HG03565 (cell line): ENCODE measurements around the gene ESYT1.

ENCODE experiments used
- ATAC-seq: cut with Tn5 transposase; IDR thresholded peaks from one replicate; pipeline ENCODE4 v1.9.1; 2021; ENCODE audit warnings: mild to moderate bottlenecking, moderate library complexity; ENCODE audit not compliant: unreplicated experiment

Gene ESYT1

GRCh38 chr12:56128670-56129205 is 671 bp downstream of the ESYT1 start:
- no peak for ATAC-seq

DNA sequence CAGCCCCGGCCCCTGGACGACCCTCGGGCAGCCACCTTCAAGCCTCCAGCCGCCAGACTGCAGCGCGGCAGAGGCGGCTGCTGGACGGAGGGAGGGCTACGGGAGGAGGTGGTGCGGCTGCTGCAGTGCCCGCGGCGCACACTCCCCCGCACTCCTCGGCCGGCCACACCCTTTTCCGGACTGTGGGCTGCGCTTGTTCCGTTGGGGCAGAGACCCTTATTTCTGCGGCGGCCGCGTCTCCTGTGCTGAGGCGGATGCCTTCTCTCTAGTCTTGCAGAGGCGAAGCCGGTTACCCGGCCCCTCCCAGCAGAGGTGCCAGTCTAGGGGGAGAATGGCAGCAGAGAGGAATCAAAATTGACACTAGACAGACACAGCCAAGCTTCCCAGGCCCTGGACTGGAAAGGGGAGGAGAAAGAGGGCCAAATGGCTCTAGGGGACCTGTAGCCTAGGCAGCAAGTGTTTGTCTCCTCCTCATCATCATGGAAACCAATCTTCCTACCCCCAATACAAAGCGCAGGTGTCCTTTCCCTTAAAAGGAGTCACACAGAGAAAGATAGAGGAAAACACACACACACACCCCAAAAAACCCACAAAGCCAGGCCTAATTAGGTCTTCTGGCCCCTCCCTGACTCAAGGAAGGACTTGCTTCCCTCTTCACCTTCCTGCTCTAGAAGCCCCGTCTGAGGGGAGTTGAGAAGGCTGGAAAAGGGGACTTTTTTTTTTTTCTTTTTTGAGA is 1.3 kb downstream of the ESYT1 start:
- ATAC-seq: no peak

GRCh38 chr12:56129942-56130495 is 2.0 kb downstream of the ESYT1 start:
- ATAC-seq: no peak

DNA sequence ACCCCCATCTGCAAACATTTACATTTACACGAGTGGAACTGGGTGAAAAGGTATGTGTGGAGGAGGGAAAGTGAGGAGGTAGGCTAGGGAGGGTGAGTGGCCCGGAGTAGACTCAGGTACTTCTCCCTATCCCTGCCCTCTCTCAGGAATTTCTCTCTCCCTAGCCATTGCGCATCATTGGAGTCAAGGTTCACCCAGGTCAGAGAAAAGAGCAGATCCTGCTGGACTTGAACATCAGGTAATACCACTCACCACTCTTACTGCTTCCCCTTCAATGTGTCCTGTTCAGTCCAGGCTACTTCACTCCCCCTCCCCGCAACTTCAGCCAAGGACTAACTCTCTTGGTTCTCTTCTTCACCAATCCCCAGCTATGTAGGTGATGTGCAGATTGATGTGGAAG is 2.8 kb downstream of the ESYT1 start:
- no peak for ATAC-seq

DNA sequence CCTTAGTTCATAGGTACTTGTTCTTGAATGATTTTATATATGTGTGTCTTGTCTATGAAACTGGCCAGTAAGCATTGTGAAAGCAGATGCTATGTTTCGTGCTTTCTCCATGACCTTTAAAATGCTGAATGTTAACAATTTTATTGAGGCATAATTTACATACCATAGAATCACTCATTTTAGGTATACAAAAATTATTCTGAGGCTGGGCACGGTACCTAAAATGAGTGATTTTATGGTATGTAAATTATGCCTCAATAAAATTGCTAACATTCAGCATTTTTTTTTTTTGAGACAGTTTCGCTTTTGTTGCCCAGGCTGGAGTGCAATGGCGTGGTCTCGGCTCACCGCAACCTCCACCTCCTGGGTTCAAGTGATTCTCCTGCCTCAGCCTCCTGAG is 6.8 kb downstream of the ESYT1 start:
- ATAC-seq: no peak

GRCh38 chr12:56137853-56138571 is 9.9 kb downstream of the ESYT1 start:
- ATAC-seq: no peak

- no peak for ATAC-seq
Measured at GRCh38 chr12:56141946-56142784, 14.1 kb downstream of the ESYT1 start.

- no peak for ATAC-seq
Measured at GRCh38 chr12:56143217-56143616, 15.2 kb downstream of the ESYT1 start.

DNA sequence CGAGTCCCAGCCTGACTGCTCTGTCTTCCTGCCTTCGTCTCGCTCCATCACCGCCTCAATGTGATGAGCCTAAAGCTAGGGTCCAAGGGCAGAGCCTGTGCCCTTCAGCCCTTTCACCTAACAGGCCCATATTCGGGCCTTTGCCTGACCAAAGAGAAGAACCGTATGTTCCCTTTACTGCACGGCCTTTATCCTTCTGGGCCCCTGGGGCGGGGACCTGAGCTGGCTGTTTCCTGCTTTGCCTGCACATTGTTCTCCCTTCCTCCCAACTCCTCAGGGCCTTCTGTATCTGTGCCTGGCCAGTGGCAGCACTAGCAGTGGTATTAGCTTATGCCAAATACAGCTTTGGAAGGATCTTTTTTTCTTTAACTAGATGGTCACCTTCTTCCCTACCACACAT is 15.8 kb downstream of the ESYT1 start:
- no peak for ATAC-seq

GRCh38 chr12:56145217-56145616 is 17.1 kb downstream of the ESYT1 start:
- ATAC-seq: no peak

DNA sequence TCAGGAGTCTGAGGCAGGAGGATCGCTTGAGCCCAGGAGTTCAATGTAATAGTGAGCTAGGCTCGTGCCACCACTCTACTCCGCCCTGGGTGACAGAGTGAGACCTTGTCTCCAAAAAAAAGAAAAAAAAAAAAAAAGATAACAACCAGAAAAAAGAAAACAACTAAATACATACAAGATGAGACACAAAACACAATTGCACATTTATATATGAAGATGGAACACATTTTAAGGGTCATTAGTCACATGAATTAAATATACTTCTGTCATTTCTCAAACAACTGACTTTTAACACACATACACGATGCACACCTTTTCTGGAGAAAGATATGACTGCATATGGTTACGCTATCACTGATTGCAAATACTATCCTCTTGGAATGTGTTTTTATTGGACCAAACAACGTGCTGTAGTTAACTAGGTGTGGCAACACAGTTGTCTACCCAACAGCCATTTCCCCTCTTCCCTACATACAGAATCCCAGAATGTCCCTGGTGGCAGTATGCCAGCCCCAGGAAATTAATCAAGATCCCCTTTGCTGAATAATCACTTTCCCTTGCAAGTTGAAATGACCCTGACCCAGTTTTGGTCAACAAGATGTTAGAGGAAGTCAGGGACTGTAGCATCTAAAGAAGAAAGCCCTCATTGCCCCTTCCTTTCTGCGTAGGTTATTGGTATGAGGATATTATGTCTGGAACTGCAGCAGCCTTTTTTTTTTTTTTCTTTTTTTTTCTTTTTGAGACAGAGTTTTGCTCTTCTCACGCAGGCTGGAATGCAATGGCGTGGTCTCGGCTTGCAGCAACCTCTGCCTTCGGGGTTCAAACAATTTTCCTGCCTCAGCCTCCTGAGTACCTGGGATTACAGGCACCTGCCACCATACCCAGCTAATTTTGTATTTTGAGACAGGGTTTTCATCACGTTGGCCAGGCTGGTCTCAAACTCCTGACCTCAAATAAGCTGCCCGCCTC is 18.7 kb downstream of the ESYT1 start:
- ATAC-seq: no peak

GRCh38 chr12:56150563-56150962 is 22.5 kb downstream of the ESYT1 start:
- ATAC-seq: no peak

GRCh38 chr12:56151672-56152131 is 23.6 kb downstream of the ESYT1 start:
- peak; percentile 30 for ATAC-seq

- peak; percentile 90 for ATAC-seq
Measured at GRCh38 chr12:56152132-56152755, 24.2 kb downstream of the ESYT1 start, which contains the start of gene MYL6B. MYL6B (plus strand) TSS chr12:56152587; CDS start chr12:56153919, 1,332 bp downstream.

GRCh38 chr12:56152756-56153677 is 24.9 kb downstream of the ESYT1 start:
- no peak for ATAC-seq

DNA sequence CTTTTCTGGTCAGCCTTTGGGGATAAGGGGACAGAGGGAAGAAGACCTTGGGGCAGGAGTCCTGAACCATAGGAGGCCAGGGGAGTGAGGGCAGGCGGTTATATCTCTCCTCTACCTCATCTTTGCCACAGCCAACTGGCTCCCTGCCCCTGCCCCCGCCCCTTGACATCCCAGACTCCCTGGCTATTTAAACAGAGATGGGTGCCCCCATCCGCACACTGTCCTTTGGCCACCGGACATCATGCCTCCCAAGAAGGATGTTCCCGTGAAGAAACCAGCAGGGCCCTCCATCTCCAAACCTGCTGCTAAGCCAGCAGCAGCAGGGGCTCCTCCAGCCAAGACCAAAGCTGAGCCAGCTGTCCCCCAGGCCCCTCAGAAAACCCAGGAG is 25.6 kb downstream of the ESYT1 start:
- ATAC-seq: no peak

DNA sequence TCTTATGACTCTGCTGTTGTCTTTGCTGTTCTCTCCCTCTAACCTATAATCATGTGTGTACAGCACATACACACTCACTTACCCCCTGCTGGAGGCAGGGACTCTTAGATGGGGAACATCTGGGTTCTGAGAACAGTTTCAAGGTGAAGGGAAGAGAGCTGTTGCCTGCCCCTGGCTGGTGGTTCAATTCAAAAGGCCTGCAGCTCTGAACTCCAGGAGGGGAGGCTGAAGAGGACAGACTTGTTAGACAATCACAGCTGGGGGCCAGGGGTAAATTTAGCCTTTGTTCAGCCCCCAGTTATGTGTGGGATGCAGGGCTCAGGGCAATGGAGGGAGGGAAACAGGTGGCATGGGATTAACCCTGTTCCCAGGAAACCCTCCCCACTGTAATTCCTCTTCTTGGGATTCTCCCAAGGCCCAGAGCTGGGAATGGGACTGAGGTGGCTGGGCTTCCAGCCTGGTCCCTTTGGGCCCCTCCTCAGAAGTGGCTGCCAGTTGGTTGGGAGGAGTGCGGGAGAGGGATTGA is 26.2 kb downstream of the ESYT1 start:
- ATAC-seq: no peak

GRCh38 chr12:56154818-56155217 is 26.8 kb downstream of the ESYT1 start:
- no peak for ATAC-seq
